Uterus (tissue), 2 donors: ENCODE measurements around the gene SFXN3.

Experiments used
- CTCF ChIP-seq, 4 experiments: fragments of 200-600 bp in 2 of 4; fragments of 450-650 bp in 2 of 4; sonication (generic) in 2 of 4; IDR thresholded peaks; one replicate each; pipeline ENCODE4 v1.5.1; 2016 to 2019; ENCODE audit warnings: antibody characterized with exemption in 4 of 4, mild to moderate bottlenecking in 2 of 4, moderate library complexity in 1 of 4
- POLR2A ChIP-seq, 2 donors: fragments of 450-650 bp; IDR thresholded peaks; one replicate each; pipeline ENCODE4 v1.6.1; 2016; ENCODE audit warnings: antibody characterized with exemption in 2 of 2, mild to moderate bottlenecking in 1 of 2, moderate library complexity in 1 of 2

- TF ChIP-seq CTCF (IDR thresholded peaks at IDR 0.05) = no peak
- TF ChIP-seq POLR2A (IDR thresholded peaks at IDR 0.05) = no peak
Measured at GRCh38 chr10:100989088-100989487, 41.9 kb upstream of the SFXN3 start.
